HG03520 (cell line): Measurements from ENCODE around the gene ST8SIA4.

ENCODE experiments used
- ATAC-seq: cut with Tn5 transposase; IDR thresholded peaks from one replicate; pipeline ENCODE4 v1.9.1; 2021; ENCODE audit warnings: mild to moderate bottlenecking, moderate library complexity; ENCODE audit not compliant: unreplicated experiment

Gene ST8SIA4

GRCh38 chr5:100832252-100833230 lies 70.5 kb downstream of the ST8SIA4 start:
- no peak for ATAC-seq

GRCh38 chr5:100828898-100829356 lies 74.2 kb downstream of the ST8SIA4 start:
- no peak for ATAC-seq

- peak; percentile 80 for ATAC-seq
Measured at GRCh38 chr5:100828071-100828897, 74.8 kb downstream of the ST8SIA4 start.

DNA sequence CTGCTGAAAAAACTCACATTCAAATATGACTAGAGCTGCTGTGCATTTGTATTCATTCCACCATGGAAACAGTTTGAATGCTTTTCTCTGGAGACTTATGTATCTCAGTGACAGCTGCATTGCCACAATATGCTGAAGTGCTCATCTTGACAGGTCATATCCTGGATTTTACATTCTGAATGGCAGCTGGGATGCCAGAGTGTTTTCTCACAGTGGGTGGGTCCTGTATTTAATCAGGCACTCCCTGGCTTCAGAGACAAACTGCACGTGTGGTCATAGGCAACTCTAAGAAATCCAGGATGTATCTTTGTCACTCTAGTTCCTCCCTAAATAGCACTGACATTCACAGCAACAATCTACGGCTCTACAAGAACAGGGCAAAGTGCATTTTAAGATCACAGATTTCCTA lies 75.6 kb downstream of the ST8SIA4 start:
- ATAC-seq, result peak; percentile 25

GRCh38 chr5:100826133-100826532 lies 76.9 kb downstream of the ST8SIA4 start:
- no peak for ATAC-seq

DNA sequence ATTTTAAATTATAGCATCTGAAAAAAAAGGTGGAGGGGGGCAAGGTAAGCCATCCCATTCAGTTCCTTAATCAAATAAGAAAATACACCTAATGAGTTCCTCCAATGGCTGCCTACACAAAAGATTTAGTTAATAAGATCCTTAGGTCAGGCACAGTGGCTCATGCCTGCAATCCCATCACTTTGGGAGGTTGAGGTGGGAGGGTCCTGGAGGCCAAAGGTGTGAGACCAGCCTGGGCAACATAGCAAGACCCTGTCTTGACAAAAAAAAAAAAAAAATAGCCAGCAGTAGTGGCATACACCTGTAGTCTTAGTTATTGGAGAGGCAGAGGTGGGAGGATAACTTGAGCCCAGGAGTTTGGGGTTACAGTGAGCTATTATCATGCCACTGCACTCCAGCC lies 78.4 kb downstream of the ST8SIA4 start:
- ATAC-seq, result no peak

GRCh38 chr5:100823812-100824211 lies 79.3 kb downstream of the ST8SIA4 start:
- no peak for ATAC-seq

- ATAC-seq, result no peak
Measured at GRCh38 chr5:100821751-100822150, 81.3 kb downstream of the ST8SIA4 start.

- no peak for ATAC-seq
Measured at GRCh38 chr5:100818340-100818739, 84.7 kb downstream of the ST8SIA4 start.

DNA sequence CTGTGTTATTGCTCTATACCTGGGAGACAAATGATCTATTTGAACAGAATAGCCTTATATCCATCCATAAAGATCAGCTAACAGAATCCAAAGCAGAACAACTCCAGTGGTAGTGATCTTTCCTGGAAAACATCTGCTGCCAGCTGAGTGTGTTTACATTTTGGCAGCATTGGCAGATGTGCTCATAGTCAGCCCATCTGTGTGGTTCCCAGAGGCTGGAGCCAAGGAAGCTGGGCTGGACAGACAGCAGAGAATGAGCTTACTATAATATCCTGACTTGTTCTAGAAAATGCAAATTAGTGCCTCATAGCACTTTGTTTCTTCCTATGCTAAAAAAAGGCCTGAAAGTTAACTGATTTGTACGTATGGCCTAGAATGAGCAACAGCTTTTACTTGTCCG lies 99.7 kb downstream of the ST8SIA4 start:
- ATAC-seq, result no peak

DNA sequence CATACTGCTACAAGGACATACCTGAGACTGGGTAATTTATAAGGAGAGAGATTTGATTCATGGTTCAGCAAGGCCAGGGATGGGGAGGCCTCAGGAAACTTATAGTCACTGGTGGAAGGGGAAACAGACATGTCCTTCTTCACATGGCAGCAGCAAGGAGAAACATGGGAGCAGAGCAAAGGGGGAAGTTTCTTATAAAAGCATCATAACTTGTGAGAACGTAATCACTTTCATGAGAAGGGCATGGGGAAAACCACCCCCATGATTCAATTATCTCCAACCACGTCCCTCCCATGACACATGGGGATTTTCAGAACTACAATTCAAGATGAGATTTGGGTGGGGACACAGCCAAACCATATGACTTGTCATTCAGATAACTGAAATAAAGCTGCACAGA lies 100.9 kb downstream of the ST8SIA4 start:
- ATAC-seq, result no peak

DNA sequence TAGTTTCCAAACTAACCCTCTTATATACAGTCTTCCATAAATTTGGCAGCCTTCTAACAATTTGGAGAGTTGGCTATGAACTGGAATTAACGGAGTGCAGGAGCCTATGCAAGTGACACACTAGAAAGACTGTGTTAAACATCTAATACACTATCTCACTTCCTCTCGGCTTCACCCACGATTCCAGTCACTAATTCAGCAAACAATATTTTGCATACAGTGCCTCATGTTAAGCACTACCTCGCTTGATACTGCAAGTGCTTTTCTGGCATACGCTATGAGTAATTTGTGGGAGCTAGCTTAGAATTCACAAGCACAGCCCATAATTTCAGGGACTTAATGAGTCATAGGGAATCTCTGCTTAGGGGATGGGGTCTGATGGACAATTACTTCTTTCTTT lies 102.5 kb downstream of the ST8SIA4 start:
- peak; percentile 89 for ATAC-seq

DNA sequence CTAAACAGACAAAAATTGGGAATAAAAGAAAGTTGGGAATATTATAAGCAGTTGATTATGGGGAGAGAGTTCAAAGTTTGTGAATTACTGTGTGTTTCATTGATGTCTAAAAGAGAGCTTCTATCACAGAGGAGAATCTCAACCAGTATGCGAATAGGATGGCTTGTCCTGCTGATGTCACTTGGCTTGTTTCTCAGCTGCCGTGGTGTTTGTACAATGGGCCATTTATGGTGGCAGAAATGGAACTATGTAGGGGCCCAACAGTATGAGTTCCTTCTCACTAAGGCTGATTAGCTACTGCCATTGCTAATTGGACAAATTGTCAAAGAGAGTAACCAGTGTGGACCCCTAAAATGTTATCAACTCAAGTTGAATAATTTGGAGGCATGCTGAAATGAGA lies 103.9 kb downstream of the ST8SIA4 start:
- no peak for ATAC-seq

DNA sequence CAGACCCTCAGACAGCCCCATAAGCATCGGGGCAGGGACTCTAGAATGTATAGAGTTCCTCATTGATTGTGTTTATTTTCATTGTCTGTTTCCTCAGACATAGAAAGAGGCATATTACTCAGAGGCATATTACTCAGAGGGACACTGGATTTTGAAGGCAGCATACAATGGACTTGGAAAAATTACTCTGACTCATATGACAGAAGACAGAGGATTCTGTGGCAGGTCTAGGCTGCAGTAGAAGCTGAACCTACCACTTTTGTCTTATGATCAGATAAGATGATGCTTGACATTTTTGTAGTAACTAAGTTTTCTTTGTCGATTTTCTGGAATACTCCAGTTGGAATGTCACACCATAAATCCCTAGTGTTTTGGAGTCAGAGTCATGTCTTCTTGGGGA lies 105.2 kb downstream of the ST8SIA4 start:
- no peak for ATAC-seq

DNA sequence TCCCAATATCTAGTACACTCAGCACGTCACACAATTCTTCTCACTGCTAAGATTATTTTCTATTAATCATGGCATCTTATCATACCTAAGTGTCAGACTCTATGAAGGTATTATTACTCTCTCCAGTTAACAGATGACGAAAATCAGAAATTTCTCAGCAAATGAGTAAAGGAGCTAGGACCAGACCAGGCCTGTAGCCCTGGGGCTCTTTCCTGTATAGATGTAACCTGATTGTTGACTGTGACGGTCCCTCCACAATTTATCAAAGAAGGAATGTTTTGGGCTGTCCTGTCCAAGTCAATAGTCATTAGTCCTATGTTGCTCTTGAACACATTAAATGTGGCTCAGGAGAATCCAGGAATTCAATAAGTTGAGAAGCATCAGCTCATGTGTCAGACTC lies 106.2 kb downstream of the ST8SIA4 start:
- no peak for ATAC-seq

- no peak for ATAC-seq
Measured at GRCh38 chr5:100794844-100795243, 108.2 kb downstream of the ST8SIA4 start.

- ATAC-seq, result no peak
Measured at GRCh38 chr5:100794218-100794617, 108.9 kb downstream of the ST8SIA4 start.

- ATAC-seq, result no peak
Measured at GRCh38 chr5:100792781-100793180, 110.3 kb downstream of the ST8SIA4 start.

DNA sequence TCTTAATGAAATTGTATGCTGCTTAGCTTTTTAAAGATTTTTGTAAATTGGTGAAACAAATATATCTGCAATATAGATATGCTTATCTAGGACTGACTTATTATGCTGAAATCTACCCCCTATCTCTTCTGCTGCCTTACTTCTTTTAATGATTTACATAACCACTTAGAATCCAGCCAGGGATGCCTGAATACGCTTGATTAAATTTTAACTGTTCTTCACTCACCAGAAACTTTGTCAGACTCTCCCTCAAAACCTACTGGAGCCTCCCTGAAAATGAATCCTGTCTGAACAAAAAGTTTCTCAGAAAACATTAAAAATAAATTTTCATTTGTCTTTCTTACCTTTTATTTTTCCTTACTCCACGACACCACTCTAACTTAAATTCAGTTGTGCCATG lies 111.7 kb downstream of the ST8SIA4 start:
- no peak for ATAC-seq

GRCh38 chr5:100790951-100791350 lies 112.1 kb downstream of the ST8SIA4 start:
- no peak for ATAC-seq

- ATAC-seq, result peak; percentile 86
Measured at GRCh38 chr5:100790170-100790665, 112.9 kb downstream of the ST8SIA4 start.
